H1 (cell line): ENCODE measurements around the gene ZNF777. TPM values are rescaled to one million over a fixed set of nuclear protein-coding genes. Genes with fewer than 3 reads are reported as not detected.

Source experiments
- CTCF ChIA-PET: fragments of 300-600 bp; sonication (Branson Sonifier 250); formaldehyde crosslinking; loops from one replicate; lab custom pipeline; 2021; ENCODE audit not compliant: partially characterized antibody; lab: Charles Lee
- POLR2A ChIA-PET: fragments of 300-600 bp; sonication (Branson Sonifier 250); formaldehyde crosslinking; loops from one replicate; lab custom pipeline; 2021; ENCODE audit warnings: inconsistent platforms; ENCODE audit not compliant: partially characterized antibody; lab: Charles Lee
- DNase-seq, 2 experiments: peaks; one replicate each; pipeline versions ENCODE4 v3.0.0 to v3.0.0-alpha.2; 2010 to 2022; ENCODE audit warnings: low spot score in 2 of 2, low read depth in 1 of 2, mixed read lengths in 1 of 2
- FAIRE-seq: peaks from 2 replicates; lab custom pipeline; 2011; peaks lifted over from hg19 to GRCh38; lab: Jason Lieb, UNC
- H2AFZ ChIP-seq: 2 replicates; pipeline ENCODE4 v1.8.1; 2012; ENCODE audit warnings: low read length, inconsistent platforms
- H2AK5ac ChIP-seq: 2 replicates; pipeline ENCODE4 v1.6.1; 2013; ENCODE audit warnings: low read depth, low read length
- H2BK120ac ChIP-seq: replicated peaks from 2 replicates; pipeline ENCODE3; 2013; ENCODE audit warnings: low read depth, low read length, inconsistent platforms
- H2BK12ac ChIP-seq: 2 replicates; pipeline ENCODE4 v1.6.1; 2013; ENCODE audit warnings: low read depth, low read length
- H2BK15ac ChIP-seq: 2 replicates; pipeline ENCODE4 v1.6.1; 2013; ENCODE audit warnings: low read length
- H2BK20ac ChIP-seq: 2 replicates; pipeline ENCODE4 v1.6.1; 2013; ENCODE audit warnings: low read length
- H2BK5ac ChIP-seq: 2 replicates; pipeline ENCODE4 v1.6.1; 2013; ENCODE audit warnings: low read depth, low read length
- H3K14ac ChIP-seq: 2 replicates; pipeline ENCODE4 v1.6.1; 2013; ENCODE audit warnings: inconsistent platforms; ENCODE audit not compliant: insufficient read length
- H3K18ac ChIP-seq: 2 replicates; pipeline ENCODE4 v1.6.1; 2013; ENCODE audit warnings: low read length; ENCODE audit errors: extremely low read depth
- H3K23ac ChIP-seq: 2 replicates; pipeline ENCODE4 v1.6.1; 2013; ENCODE audit warnings: inconsistent platforms; ENCODE audit not compliant: insufficient read length
- H3K23me2 ChIP-seq: 2 replicates; pipeline ENCODE4 v1.6.1; 2013; ENCODE audit warnings: low read depth, low read length
- H3K27ac ChIP-seq: 2 replicates; pipeline ENCODE4 v1.6.1; 2011; ENCODE audit warnings: low read depth, low read length, inconsistent platforms
- H3K27me3 ChIP-seq, 4 experiments: replicated peaks in 1 of 4; 1 replicate in 1 of 4; 2 replicates in 3 of 4; pipeline versions ENCODE4 v1.6.1 to v1.8.1; 2011 to 2013; ENCODE audit warnings: low read length in 3 of 4, mild to moderate bottlenecking in 3 of 4, inconsistent platforms in 2 of 4, mixed read lengths in 2 of 4, moderate library complexity in 1 of 4; ENCODE audit not compliant: control insufficient read depth in 3 of 4, insufficient read depth in 3 of 4; ENCODE audit errors: extremely low read depth in 1 of 4
- H3K36me3 ChIP-seq, 4 experiments: 2 replicates each; pipeline versions ENCODE4 v1.6.1 to v1.8.1; 2011 to 2013; ENCODE audit warnings: mild to moderate bottlenecking in 4 of 4, low read length in 3 of 4, moderate library complexity in 2 of 4, control low read depth in 1 of 4, inconsistent platforms in 1 of 4; ENCODE audit not compliant: insufficient read depth in 4 of 4, control insufficient read depth in 2 of 4
- H3K4ac ChIP-seq: replicated peaks from 2 replicates; pipeline ENCODE3; 2013; ENCODE audit warnings: low read length, low read depth, mixed read lengths, inconsistent platforms; ENCODE audit not compliant: insufficient read length
- H3K4me1 ChIP-seq, 4 experiments: replicated peaks in 1 of 4; 1 replicate in 1 of 4; 2 replicates in 3 of 4; pipeline versions ENCODE4 v1.6.1 to v1.8.1; 2011 to 2013; ENCODE audit warnings: low read length in 3 of 4, inconsistent platforms in 2 of 4, mixed read lengths in 1 of 4; ENCODE audit not compliant: insufficient read depth in 4 of 4, control insufficient read depth in 3 of 4
- H3K4me2 ChIP-seq, 2 experiments: 2 replicates each; pipeline versions ENCODE4 v1.6.1 to v1.8.1; 2011 to 2013; ENCODE audit warnings: low read depth in 2 of 2, low read length in 2 of 2, control low read depth in 1 of 2, inconsistent platforms in 1 of 2, mild to moderate bottlenecking in 1 of 2; ENCODE audit not compliant: insufficient read depth in 1 of 2
- H3K4me3 ChIP-seq, 4 experiments: fragments of 200-600, 300-600 bp in 1 of 4; sonication (generic), shearing (Covaris generic), sonication (Bioruptor Twin) in 1 of 4; 2 replicates each; pipeline versions ENCODE4 v1.5.1 to v1.8.1; 2011 to 2016; ENCODE audit warnings: low read length in 4 of 4, low read depth in 3 of 4, control low read depth in 2 of 4, inconsistent platforms in 2 of 4, mild to moderate bottlenecking in 2 of 4, mixed read lengths in 1 of 4, moderate library complexity in 1 of 4; ENCODE audit not compliant: insufficient read depth in 2 of 4; ENCODE audit errors: extremely low read depth in 1 of 4
- H3K56ac ChIP-seq: replicated peaks from 2 replicates; pipeline ENCODE3; 2013; ENCODE audit warnings: low read depth, mild to moderate bottlenecking, mixed read lengths, low read length, inconsistent platforms; ENCODE audit not compliant: insufficient read length
- H3K79me1 ChIP-seq: 2 replicates; pipeline ENCODE4 v1.6.1; 2013; ENCODE audit warnings: low read depth, low read length, control low read depth
- H3K79me2 ChIP-seq, 2 experiments: 2 replicates each; pipeline versions ENCODE4 v1.6.1 to v1.8.1; 2012 to 2013; ENCODE audit warnings: low read length in 2 of 2, mild to moderate bottlenecking in 2 of 2, inconsistent platforms in 1 of 2; ENCODE audit not compliant: insufficient read depth in 2 of 2, control insufficient read depth in 1 of 2
- H3K9ac ChIP-seq, 4 experiments: replicated peaks in 1 of 4; 1 replicate in 1 of 4; 2 replicates in 3 of 4; pipeline versions ENCODE4 v1.6.1 to v1.8.1; 2011 to 2013; ENCODE audit warnings: low read depth in 3 of 4, low read length in 3 of 4, control low read depth in 2 of 4, mild to moderate bottlenecking in 2 of 4, moderate library complexity in 2 of 4, inconsistent platforms in 1 of 4; ENCODE audit errors: extremely low read depth in 1 of 4
- H3K9me3 ChIP-seq, 2 experiments: 2 replicates each; pipeline versions ENCODE4 v1.6.1 to v1.8.1; 2012 to 2013; ENCODE audit warnings: mild to moderate bottlenecking in 2 of 2, moderate library complexity in 2 of 2, control low read depth in 1 of 2, inconsistent platforms in 1 of 2, low read depth in 1 of 2, low read length in 1 of 2, mixed read lengths in 1 of 2; ENCODE audit not compliant: insufficient read depth in 2 of 2
- H4K20me1 ChIP-seq, 2 experiments: replicated peaks in 1 of 2; 2 replicates each; pipeline versions ENCODE3 to v1.8.1; 2011 to 2013; ENCODE audit warnings: inconsistent platforms in 2 of 2, low read length in 2 of 2, mild to moderate bottlenecking in 1 of 2; ENCODE audit not compliant: insufficient read depth in 2 of 2, control insufficient read depth in 1 of 2
- H4K5ac ChIP-seq: 2 replicates; pipeline ENCODE4 v1.6.1; 2013; ENCODE audit warnings: low read length, low read depth, mixed read lengths, inconsistent platforms; ENCODE audit not compliant: insufficient read length
- H4K8ac ChIP-seq: 2 replicates; pipeline ENCODE4 v1.8.0; 2013; ENCODE audit warnings: mild to moderate bottlenecking, moderate library complexity, low read length, inconsistent platforms; ENCODE audit not compliant: insufficient read depth; ENCODE audit errors: extremely low read depth
- H4K91ac ChIP-seq: replicated peaks from 2 replicates; pipeline ENCODE3; 2013; ENCODE audit warnings: low read length, mixed read lengths, inconsistent platforms; ENCODE audit not compliant: insufficient read length
- BRCA1 ChIP-seq: IDR thresholded peaks from 2 replicates; pipeline ENCODE4 v1.6.1; 2012; ENCODE audit warnings: low read depth, low read length, improper control_type of control experiment
- CBX5 ChIP-seq: fragments of 300-800, 300-1000 bp; sonication (generic); IDR thresholded peaks from 2 replicates; pipeline ENCODE4 v1.7.1; 2016; ENCODE audit warnings: antibody characterized with exemption, low read length, low read depth
- HDAC6 ChIP-seq: IDR thresholded peaks from one replicate; pipeline ENCODE4 v1.7.1; 2012; ENCODE audit warnings: low read depth, mild to moderate bottlenecking, inconsistent platforms, low read length, moderate library complexity
- KDM1A ChIP-seq: fragments of 200-600, 300-600 bp; sonication (generic); IDR thresholded peaks from 2 replicates; pipeline ENCODE4 v1.7.1; 2016; ENCODE audit warnings: mild to moderate bottlenecking, low read length, borderline replicate concordance
- POLR2AphosphoS5 ChIP-seq: IDR thresholded peaks from 2 replicates; pipeline ENCODE4 v1.6.1; 2011; ENCODE audit warnings: low read depth, low read length
- RFX5 ChIP-seq: IDR thresholded peaks from 2 replicates; pipeline ENCODE4 v1.6.1; 2011; ENCODE audit warnings: low read depth, low read length, improper control_type of control experiment, borderline replicate concordance
- RNF2 ChIP-seq: fragments of 200-900, 300-1000 bp; sonication (generic); IDR thresholded peaks from 2 replicates; pipeline ENCODE4 v1.7.1; 2016; ENCODE audit warnings: borderline replicate concordance, low read depth, mild to moderate bottlenecking, antibody characterized with exemption, low read length; ENCODE audit not compliant: poor library complexity, severe bottlenecking; ENCODE audit errors: missing control alignments
- SIX5 ChIP-seq: IDR thresholded peaks from 2 replicates; pipeline ENCODE4 v1.6.1; 2011; ENCODE audit warnings: mild to moderate bottlenecking, low read depth, low read length
- SP4 ChIP-seq: IDR thresholded peaks from 2 replicates; pipeline ENCODE4 v1.6.1; 2012; ENCODE audit warnings: low read length, inconsistent platforms
- TBP ChIP-seq: IDR thresholded peaks from 2 replicates; pipeline ENCODE4 v1.6.1; 2011; ENCODE audit warnings: low read depth, low read length, improper control_type of control experiment
- TEAD4 ChIP-seq: IDR thresholded peaks from 2 replicates; pipeline ENCODE4 v1.6.1; 2012; ENCODE audit warnings: low read depth, low read length, inconsistent platforms, mixed read lengths
- WGBS, 2 experiments: shearing (Covaris generic) in 1 of 2; methylation state at CpG; one replicate each; pipeline versions ENCODE4 v1.1.6 to v1.1.7; 2013 to 2015; ENCODE audit warnings: low lambda C conversion rate in 2 of 2, mixed read lengths in 2 of 2, inconsistent platforms in 1 of 2, low coverage in 1 of 2, missing lambda C conversion rate in 1 of 2; ENCODE audit not compliant: insufficient replicate concordance in 2 of 2, insufficient coverage in 1 of 2, insufficient read length in 1 of 2; ENCODE audit errors: extremely low coverage in 1 of 2, missing lambda C conversion rate in 1 of 2; 5-methylcytosine and 5-hydroxymethylcytosine counted together
- polyA plus RNA-seq, 7 experiments: library from polyadenylated mRNA; depleted of rRNA in 3 of 7; stranded (reverse) in 5 of 7; unstranded in 2 of 7; fragments of >200 nt in 5 of 7; fragments of 200-250 nt in 2 of 7; gene quantifications; 1 replicate in 5 of 7; 2 replicates in 1 of 7; 4 replicates in 1 of 7; pipeline versions ENCODE4 v1.2.1 to v1.2.3, GENCODE V29; 2011 to 2013; ENCODE audit warnings: missing spikeins in 2 of 7, mixed read lengths in 2 of 7
- total RNA-seq: library from RNA; stranded (reverse); fragmentation: NEBNext Ultra II Directional; extraction: Animal tissue kit (Norgen Biotek cat#: 25700); gene quantifications from 2 replicates; pipeline ENCODE4 v1.2.1, GENCODE V29; 2021
- TF ChIP-seq, protein P1 (sequence below), 3 experiments: IDR thresholded peaks; 1 replicate in 2 of 3; 2 replicates in 1 of 3; pipeline versions ENCODE4 v1.5.1 to v1.6.1; 2011; ENCODE audit warnings: low read length in 3 of 3, mild to moderate bottlenecking in 3 of 3, inconsistent platforms in 2 of 3, low read depth in 1 of 3, moderate library complexity in 1 of 3; ENCODE audit not compliant: insufficient read depth in 1 of 3; ENCODE audit errors: control extremely low read depth in 1 of 3

The ZNF777 gene
- total and polyA plus RNA-seq, 2 of the 8 experiments (the other 6 are each of a cell fraction or from before 2014, with no cell fraction given), result 8.0 to 10.1 TPM

- ChIA-PET CTCF (interaction anchor here (0.7 to 1.5 kb wide), 6 partner anchors 12 to 415 kb away, joined by 3 read pairs; no protein-coding TSS in a partner anchor), POLR2A (interaction anchor here (0.6 to 1.5 kb wide), 5 partner anchors 8 to 102 kb away, joined by 3 to 5 read pairs (median 3); no protein-coding TSS in a partner anchor)
- Histone ChIP-seq H3K4me2 (no peak overlapping the region), H3K23me2 (no peaks in the 10 kb centered on the region), H3K18ac (no peak overlapping the region), H3K4me3 (no peak overlapping the region), H2BK12ac (no peak overlapping the region), H3K9me3 (no peaks in the 10 kb centered on the region), H3K23ac (no peak overlapping the region), H3K36me3 (no peaks in the 10 kb centered on the region), H3K27ac (no peak overlapping the region), H3K14ac (no peak overlapping the region), H3K9ac (no peak overlapping the region), H4K5ac (no peak overlapping the region), H3K79me2 (no peaks in the 10 kb centered on the region), H3K79me1 (no peaks in the 10 kb centered on the region), H3K56ac (no peak overlapping the region), H2BK20ac (no peak overlapping the region), H4K20me1 (no peaks in the 10 kb centered on the region), H4K91ac (no peak overlapping the region), H2BK15ac (no peak overlapping the region), H2BK5ac (no peak overlapping the region), H2BK120ac (no peak overlapping the region), H3K4ac (no peak overlapping the region), H3K27me3 (no peaks in the 10 kb centered on the region; a peak in 1 of 7 replicates), H2AFZ (no peak overlapping the region), H2AK5ac (no peak overlapping the region), H3K4me1 (no peaks in the 10 kb centered on the region), H4K8ac (no peak overlapping the region)
- FAIRE-seq (no peak), DNase-seq (no peak)
- 67% methylated on average over 1 of the region's 1 CpG; no CpG with 5 or more reads in 1 of the 2 experiments for WGBS, 2 experiments
- TF ChIP-seq RNF2 (no peak), RFX5 (no peak), SIX5 (no peak), KDM1A (no peak), POLR2AphosphoS5 (no peak), TEAD4 (no peak), SP4 (no peak), HDAC6 (no peak), TBP (no peak), CBX5 (no peak), BRCA1 (no peak)
- TF ChIP-seq, protein P1, sequence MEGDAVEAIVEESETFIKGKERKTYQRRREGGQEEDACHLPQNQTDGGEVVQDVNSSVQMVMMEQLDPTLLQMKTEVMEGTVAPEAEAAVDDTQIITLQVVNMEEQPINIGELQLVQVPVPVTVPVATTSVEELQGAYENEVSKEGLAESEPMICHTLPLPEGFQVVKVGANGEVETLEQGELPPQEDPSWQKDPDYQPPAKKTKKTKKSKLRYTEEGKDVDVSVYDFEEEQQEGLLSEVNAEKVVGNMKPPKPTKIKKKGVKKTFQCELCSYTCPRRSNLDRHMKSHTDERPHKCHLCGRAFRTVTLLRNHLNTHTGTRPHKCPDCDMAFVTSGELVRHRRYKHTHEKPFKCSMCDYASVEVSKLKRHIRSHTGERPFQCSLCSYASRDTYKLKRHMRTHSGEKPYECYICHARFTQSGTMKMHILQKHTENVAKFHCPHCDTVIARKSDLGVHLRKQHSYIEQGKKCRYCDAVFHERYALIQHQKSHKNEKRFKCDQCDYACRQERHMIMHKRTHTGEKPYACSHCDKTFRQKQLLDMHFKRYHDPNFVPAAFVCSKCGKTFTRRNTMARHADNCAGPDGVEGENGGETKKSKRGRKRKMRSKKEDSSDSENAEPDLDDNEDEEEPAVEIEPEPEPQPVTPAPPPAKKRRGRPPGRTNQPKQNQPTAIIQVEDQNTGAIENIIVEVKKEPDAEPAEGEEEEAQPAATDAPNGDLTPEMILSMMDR (IDR thresholded peaks at IDR 0.05; ENCODE audit: control extremely low read depth in 1 of 3, insufficient read depth in 1 of 3, low read depth in 1 of 3, low read length in 3 of 3), result no peak
These were observed 6.5 kb upstream of the ZNF777 start for GRCh38 chr7:149467321-149467859.
